Activated CD8-positive, alpha-beta memory T cell treated with anti-CD3 and anti-CD28 coated beads for 36 hours (primary cell): ENCODE measurements around the gene DIPK2B. TPM values are rescaled to one million over a fixed set of nuclear protein-coding genes. Genes with fewer than 3 reads are reported as not detected.

Source experiments
- CTCF ChIA-PET: fragments of 350-600 bp; sonication (Branson Sonifier 250); formaldehyde crosslinking; loops from one replicate; lab custom pipeline; 2021; ENCODE audit warnings: antibody characterized with exemption; lab: Charles Lee
- POLR2A ChIA-PET: fragments of 350-600 bp; sonication (Branson Sonifier 250); formaldehyde crosslinking; loops from one replicate; lab custom pipeline; 2021; ENCODE audit warnings: antibody characterized with exemption; lab: Charles Lee
- total RNA-seq, 2 experiments: library from RNA; stranded (reverse); gene quantifications; one replicate each; pipeline ENCODE4 v1.2.3, GENCODE V29; 2021

DIPK2B gene, protein sequence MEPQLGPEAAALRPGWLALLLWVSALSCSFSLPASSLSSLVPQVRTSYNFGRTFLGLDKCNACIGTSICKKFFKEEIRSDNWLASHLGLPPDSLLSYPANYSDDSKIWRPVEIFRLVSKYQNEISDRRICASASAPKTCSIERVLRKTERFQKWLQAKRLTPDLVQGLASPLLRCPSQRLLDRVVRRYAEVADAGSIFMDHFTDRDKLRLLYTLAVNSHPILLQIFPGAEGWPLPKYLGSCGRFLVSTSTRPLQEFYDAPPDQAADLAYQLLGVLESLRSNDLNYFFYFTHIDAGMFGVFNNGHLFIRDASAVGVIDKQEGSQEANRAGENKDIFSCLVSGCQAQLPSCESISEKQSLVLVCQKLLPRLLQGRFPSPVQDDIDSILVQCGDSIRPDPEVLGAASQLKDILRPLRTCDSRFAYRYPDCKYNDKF
- not detected for total RNA-seq

GRCh38 chrX:45200741-45201234 is at the start of gene DIPK2B:
Gene DIPK2B, minus strand, starts transcription at chrX:45200876. Its CDS starts 50 bp downstream, at chrX:45200826.
- POLR2A ChIA-PET = no interaction called here
- CTCF ChIA-PET = no interaction called here

DNA sequence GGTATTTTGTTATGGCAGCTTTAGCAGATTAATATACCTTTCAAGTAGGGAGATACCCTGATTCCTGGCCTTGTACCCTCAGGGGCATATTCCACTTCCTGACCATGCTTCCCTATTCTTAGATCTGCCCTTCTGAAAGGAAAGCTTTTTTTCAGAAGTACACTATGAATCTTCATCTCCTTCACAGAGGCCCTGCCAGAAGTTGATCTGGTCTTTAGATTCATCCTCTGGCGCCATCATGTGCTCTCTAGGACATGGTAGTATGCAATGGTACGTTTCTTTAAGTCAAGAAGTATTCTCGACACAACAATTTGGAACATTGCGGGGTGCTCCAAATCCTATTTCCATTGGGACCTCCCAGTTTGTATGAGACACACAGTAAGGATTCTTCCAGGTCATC is 39.6 kb upstream of the DIPK2B start:
- POLR2A ChIA-PET = no interaction called here
- CTCF ChIA-PET = no interaction called here

GRCh38 chrX:45238489-45238888 is 37.8 kb upstream of the DIPK2B start:
- CTCF ChIA-PET = no interaction called here
- POLR2A ChIA-PET = no interaction called here

DNA sequence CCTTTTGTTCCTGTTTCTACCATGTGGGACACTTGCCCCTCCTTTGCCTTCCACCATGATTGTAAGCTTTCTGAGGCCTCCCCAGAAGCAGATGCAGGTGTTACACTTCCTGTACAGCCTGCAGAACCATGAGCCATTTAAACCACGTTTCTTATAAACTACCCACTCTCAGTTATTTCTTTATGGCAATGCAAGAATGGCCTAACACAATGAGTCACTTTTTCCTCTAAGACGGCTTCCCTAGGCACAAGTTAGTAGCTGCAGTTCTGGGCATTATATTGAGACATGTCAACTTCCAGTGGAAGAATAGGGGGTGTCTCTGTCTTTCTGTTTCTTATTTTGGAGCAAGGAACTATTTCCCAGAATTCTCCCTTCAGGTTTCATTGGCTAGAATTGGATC is 32.9 kb upstream of the DIPK2B start:
- POLR2A ChIA-PET = no interaction called here
- CTCF ChIA-PET = no interaction called here

- CTCF ChIA-PET = no interaction called here
- POLR2A ChIA-PET = no interaction called here
These were observed 31.5 kb upstream of the DIPK2B start for GRCh38 chrX:45232139-45232538.

DNA sequence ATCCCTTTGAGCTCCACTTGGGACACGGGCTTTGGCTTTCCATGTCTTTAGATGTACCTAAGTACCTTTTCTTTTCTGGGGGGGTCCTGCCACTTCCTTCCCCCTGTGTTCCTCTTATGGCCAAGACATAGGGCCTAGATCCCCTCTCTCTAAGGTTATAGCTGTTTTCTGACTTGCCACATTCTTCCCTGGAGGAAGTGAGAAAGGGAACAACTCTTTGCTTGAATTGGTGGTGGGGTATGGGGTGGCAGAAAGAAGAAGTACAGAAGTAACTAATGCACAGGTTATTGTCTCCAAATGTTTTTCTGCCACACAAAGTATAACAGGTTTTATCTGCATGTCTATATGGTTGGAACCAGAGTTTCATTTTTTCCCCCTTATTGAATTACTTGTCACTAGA is 29.7 kb upstream of the DIPK2B start:
- ChIA-PET POLR2A (no interaction called here), CTCF (no interaction called here)

GRCh38 chrX:45229348-45229747 is 28.7 kb upstream of the DIPK2B start:
- ChIA-PET CTCF (no interaction called here), POLR2A (no interaction called here)

DNA sequence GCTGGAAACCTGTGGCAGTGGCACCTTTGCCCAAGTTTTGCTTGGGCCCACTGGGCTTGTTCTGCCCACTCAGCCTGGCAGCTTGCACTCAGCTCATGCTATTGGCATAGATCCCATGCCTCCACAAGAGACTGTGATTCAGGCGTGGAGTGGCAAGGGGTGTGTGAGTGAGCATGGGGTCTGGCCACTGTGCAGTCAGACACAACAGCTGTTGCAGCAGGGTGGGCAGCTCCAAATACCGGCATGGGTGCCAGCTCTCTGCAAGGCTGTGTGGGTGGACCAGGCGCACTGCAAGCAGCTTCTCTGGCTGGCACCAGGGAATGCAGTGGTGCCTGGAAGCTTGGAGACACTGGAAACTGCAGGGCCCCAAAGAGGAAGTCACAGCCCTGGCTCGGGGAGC is 27.4 kb upstream of the DIPK2B start:
- CTCF ChIA-PET = no interaction called here
- POLR2A ChIA-PET = no interaction called here

GRCh38 chrX:45208121-45208856 is 7.6 kb upstream of the DIPK2B start:
- ChIA-PET CTCF (no interaction called here), POLR2A (no interaction called here)

GRCh38 chrX:45202171-45202570 is 1.5 kb upstream of the DIPK2B start:
- POLR2A ChIA-PET = no interaction called here
- CTCF ChIA-PET = no interaction called here

DNA sequence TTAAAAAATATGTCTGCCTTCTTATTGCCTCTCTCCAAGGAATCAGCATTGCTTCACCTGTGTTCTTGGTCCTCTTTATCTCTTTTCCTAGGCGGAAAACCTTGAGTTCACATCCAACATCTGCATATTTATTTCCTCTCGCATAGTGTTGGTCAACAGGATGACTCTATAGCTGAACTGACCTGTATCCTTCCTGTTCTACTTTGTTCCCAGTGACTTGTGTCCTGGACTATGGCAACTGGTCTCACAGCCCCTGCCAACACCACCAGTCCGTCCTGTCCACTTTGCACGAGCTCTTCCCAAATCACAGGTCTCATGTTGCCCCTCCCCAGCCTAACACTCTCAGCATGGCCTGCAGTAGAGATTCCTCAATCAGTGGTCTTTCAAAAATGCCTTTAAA is 2.0 kb downstream of the DIPK2B start:
- ChIA-PET POLR2A (no interaction called here), CTCF (no interaction called here)

- ChIA-PET POLR2A (no interaction called here), CTCF (no interaction called here)
These were observed 2.4 kb downstream of the DIPK2B start for GRCh38 chrX:45198301-45198700.

DNA sequence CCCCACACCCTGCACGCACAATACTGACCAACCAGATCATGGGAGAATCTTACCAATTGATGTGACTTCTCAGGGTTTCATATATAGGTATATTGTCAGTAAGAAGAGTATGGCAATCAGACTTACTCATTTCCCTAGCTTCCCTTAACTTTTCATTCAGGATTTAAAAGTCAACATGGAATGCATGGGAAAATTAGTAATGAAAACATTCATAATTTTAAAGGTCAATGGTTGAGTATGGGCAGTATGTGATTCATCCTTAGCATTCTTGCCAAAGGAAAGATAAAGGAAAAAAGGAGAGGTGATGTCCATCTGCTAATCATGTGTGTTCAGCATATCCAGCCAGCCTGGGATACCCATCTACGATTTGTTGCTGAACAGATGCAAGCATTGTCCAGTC is 4.0 kb downstream of the DIPK2B start:
- POLR2A ChIA-PET = no interaction called here
- CTCF ChIA-PET = interaction anchor here (0.9 kb wide), 1 partner anchor 10 kb away, joined by 3 read pairs; no protein-coding TSS in a partner anchor

DNA sequence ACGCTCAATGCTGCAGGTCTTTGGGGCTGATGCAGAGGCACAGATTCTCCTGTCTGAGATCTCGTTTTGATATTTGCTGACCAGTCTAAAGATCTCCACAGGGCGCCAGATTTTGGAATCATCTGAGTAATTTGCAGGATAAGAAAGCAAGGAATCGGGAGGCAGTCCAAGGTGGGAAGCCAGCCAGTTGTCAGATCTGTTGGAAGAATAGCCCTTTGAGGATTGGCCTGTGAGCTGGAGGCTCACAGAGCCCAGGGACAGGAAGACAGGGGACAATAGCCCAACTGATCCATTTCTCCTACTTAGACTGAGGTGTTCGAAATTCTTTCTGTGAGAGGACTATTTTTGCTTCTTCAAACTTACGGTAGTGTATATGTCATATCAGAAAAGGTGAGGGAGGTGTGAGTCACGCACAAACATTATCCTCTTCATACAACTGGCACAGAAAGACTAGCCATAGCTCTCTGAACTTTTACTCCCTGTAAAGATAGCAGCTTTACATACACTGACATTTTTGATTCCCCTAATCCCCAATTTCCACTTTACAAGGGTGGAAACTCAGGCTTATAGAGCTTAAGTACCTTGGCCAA is 8.8 kb downstream of the DIPK2B start:
- CTCF ChIA-PET = no interaction called here
- POLR2A ChIA-PET = no interaction called here

- CTCF ChIA-PET = no interaction called here
- POLR2A ChIA-PET = no interaction called here
These were observed 9.3 kb downstream of the DIPK2B start for GRCh38 chrX:45191383-45191782.

DNA sequence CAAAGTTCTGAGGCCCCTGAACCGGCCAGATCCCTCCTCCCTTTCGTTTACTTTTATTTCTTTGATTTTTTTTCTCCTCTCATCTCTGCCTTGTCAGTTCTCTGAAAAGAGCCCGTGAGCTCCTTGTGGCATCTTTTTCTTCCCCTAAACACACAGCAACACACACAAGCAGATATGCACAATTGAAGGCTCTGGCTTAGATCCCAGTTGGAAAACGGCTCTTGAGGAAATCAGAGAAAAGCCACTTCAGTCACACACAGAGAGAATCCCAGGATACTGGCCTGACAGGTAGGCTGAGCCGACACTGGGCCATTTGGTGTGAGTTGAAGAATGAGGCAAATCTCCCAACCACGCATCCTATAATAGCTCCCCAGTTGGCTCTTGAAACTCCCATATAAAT is 12.9 kb downstream of the DIPK2B start:
- POLR2A ChIA-PET = interaction anchor here (0.7 kb wide), 1 partner anchor 60 kb away, joined by 4 read pairs; no protein-coding TSS in a partner anchor
- CTCF ChIA-PET = interaction anchor here (0.7 to 1.5 kb wide), 2 partner anchors 9 kb away, joined by 3 read pairs; no protein-coding TSS in a partner anchor

DNA sequence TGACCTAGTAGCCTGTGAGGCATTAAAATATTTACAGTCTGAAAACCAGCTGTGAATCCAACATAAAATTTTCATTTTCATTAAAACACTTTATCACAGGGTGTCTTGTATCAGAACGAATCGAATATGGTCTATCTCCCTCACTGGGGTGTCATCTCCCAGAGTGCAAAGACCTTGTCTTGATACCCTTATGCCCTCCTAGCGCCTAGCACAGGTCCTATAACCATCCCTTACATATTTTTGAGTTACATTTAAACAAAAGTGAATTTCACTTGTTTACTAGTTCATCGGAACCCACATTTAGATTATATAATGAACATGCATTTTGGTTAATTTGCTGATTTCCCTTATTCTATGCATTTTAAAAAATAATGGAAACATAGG is 14.0 kb downstream of the DIPK2B start:
- CTCF ChIA-PET = interaction anchor here (0.6 to 1.5 kb wide), 3 partner anchors 10 to 1222 kb away, joined by 3 read pairs; no protein-coding TSS in a partner anchor

GRCh38 chrX:45184211-45184610 is 16.5 kb downstream of the DIPK2B start:
- ChIA-PET CTCF (no interaction called here), POLR2A (no interaction called here)

More for the DNA sequence above, 14.0 kb downstream of the DIPK2B start:
- POLR2A ChIA-PET = no interaction called here

DNA sequence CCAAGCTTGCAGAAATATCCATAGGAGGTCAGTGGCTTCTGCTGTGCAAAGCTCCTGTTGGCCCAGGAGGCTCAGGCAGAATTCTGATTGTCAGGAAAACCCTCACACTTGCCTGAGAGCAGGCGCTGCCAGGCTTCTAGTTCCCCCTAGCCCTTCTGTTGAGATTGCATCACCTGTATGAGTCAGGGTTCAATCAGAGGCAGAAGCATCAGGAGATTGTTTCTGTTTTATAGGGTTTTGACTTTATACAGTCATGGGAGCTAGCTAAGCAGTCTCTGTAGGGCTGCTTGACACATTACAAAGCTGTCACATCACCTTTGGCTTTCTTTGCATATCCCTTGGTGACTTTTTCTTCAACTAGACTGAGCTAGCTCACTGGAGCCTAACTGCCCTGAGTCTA is 27.8 kb downstream of the DIPK2B start:
- CTCF ChIA-PET = no interaction called here
- POLR2A ChIA-PET = no interaction called here

GRCh38 chrX:45166781-45167180 is 33.9 kb downstream of the DIPK2B start:
- CTCF ChIA-PET = interaction anchor here (0.7 kb wide), 1 partner anchor 274 kb away, joined by 3 read pairs; no protein-coding TSS in a partner anchor
- POLR2A ChIA-PET = no interaction called here
